Hepatocyte (in vitro differentiated cells): Measurements from ENCODE around the gene PIK3C2G. TPM values are rescaled to one million over a fixed set of nuclear protein-coding genes. Genes with fewer than 3 reads are reported as not detected.

Experiments used
- DNase-seq: peaks from one replicate; pipeline ENCODE4 v3.0.0-alpha.2; 2016; ENCODE audit warnings: low spot score
- H2AFZ ChIP-seq: fragments of 200-600 bp; sonication (generic); 2 replicates; pipeline ENCODE4 v1.6.0; 2016; ENCODE audit warnings: antibody characterized with exemption, mild to moderate bottlenecking
- H3K27ac ChIP-seq: fragments of 200-600 bp; sonication (generic); 2 replicates; pipeline ENCODE4 v1.5.1; 2016; ENCODE audit warnings: mild to moderate bottlenecking
- H3K27me3 ChIP-seq: fragments of 200-600 bp; sonication (generic); 2 replicates; pipeline ENCODE4 v1.6.1; 2016
- H3K36me3 ChIP-seq: fragments of 200-600 bp; sonication (generic); replicated peaks from 2 replicates; pipeline ENCODE4 v1.5.1; 2016; ENCODE audit warnings: low read depth; ENCODE audit not compliant: insufficient read depth
- H3K4me1 ChIP-seq: fragments of 200-600 bp; sonication (generic); 2 replicates; pipeline ENCODE4 v1.5.1; 2016; ENCODE audit warnings: mild to moderate bottlenecking, moderate library complexity; ENCODE audit not compliant: insufficient read depth
- H3K4me2 ChIP-seq: fragments of 200-600 bp; sonication (generic); 2 replicates; pipeline ENCODE4 v1.6.0; 2016
- H3K4me3 ChIP-seq: fragments of 200-600 bp; sonication (generic); 2 replicates; pipeline ENCODE4 v1.5.1; 2016; ENCODE audit warnings: mild to moderate bottlenecking
- H3K79me2 ChIP-seq: fragments of 200-600 bp; sonication (generic); 2 replicates; pipeline ENCODE4 v1.6.0; 2017; ENCODE audit warnings: mild to moderate bottlenecking
- H3K9me2 ChIP-seq: fragments of 200-600 bp; sonication (generic); replicated peaks from 2 replicates; pipeline ENCODE4 v1.6.0; 2017; ENCODE audit warnings: mild to moderate bottlenecking; ENCODE audit not compliant: insufficient read depth
- H3K9me3 ChIP-seq: fragments of 200-600 bp; sonication (generic); 2 replicates; pipeline ENCODE4 v1.5.1; 2016; ENCODE audit warnings: low read depth, mild to moderate bottlenecking
- H4K20me1 ChIP-seq: fragments of 200-600 bp; sonication (generic); 2 replicates; pipeline ENCODE4 v1.6.0; 2016; ENCODE audit warnings: mild to moderate bottlenecking; ENCODE audit not compliant: insufficient read depth, poor library complexity, severe bottlenecking
- CTCF ChIP-seq: fragments of 200-600 bp; sonication (generic); IDR thresholded peaks from 2 replicates; pipeline ENCODE4 v1.5.1; 2016; ENCODE audit warnings: antibody characterized with exemption, mild to moderate bottlenecking; ENCODE audit not compliant: poor library complexity
- EZH2 ChIP-seq: fragments of 200-600 bp; sonication (generic); IDR thresholded peaks from 2 replicates; pipeline ENCODE4 v1.6.1; 2016; ENCODE audit warnings: antibody characterized with exemption, mild to moderate bottlenecking, borderline replicate concordance
- EZH2phosphoT487 ChIP-seq: fragments of 200-600 bp; sonication (generic); IDR thresholded peaks from one replicate; pipeline ENCODE4 v1.6.1; 2018; ENCODE audit warnings: antibody characterized with exemption, mild to moderate bottlenecking, low read depth, moderate library complexity; ENCODE audit not compliant: unreplicated experiment, severe bottlenecking
- WGBS: methylation state at CpG from one replicate; pipeline ENCODE4 v1.1.6; 2016; ENCODE audit warnings: low lambda C conversion rate; ENCODE audit errors: missing lambda C conversion rate; 5-methylcytosine and 5-hydroxymethylcytosine counted together
- polyA plus RNA-seq: library from polyadenylated mRNA; unstranded; fragments of >200 nt; fragmentation: Nextera tagmentation; extraction: Ambion mirVana; gene quantifications from 2 replicates; pipeline ENCODE4 v1.2.1, GENCODE V29; 2016
- total RNA-seq: library from RNA; depleted of rRNA; stranded (reverse); fragments of >200 nt; gene quantifications from 2 replicates; pipeline ENCODE4 v1.2.3, GENCODE V29; 2014

PIK3C2G gene
- total and polyA plus RNA-seq, 2 experiments from 2014 or later = 3.5 to 6.7 TPM

- no peak overlapping the region for H3K27ac ChIP-seq
- H3K9me3 ChIP-seq = no peaks in the 10 kb centered on the region
- TF ChIP-seq EZH2 (no peak), EZH2phosphoT487 (no peak), CTCF (no peak)
- no peaks in the 10 kb centered on the region for H3K36me3 ChIP-seq
- no peak overlapping the region for H3K4me2 ChIP-seq
- H4K20me1 ChIP-seq = no peaks in the 10 kb centered on the region
- H3K4me1 ChIP-seq = no peaks in the 10 kb centered on the region
- H3K4me3 ChIP-seq = no peak overlapping the region
- no peak for DNase-seq
- no peaks in the 10 kb centered on the region for H3K27me3 ChIP-seq
- no peaks in the 10 kb centered on the region for H3K79me2 ChIP-seq
- no peak overlapping the region for H2AFZ ChIP-seq
- 64% methylated on average over 1 of the region's 1 CpG for WGBS
- no peaks in the 10 kb centered on the region for H3K9me2 ChIP-seq
These were observed 303.0 kb downstream of the PIK3C2G start for GRCh38 chr12:18564306-18564705.

GRCh38 chr12:18567787-18568186, 306.5 kb downstream of the PIK3C2G start:
- 74% methylated on average over 2 of the region's 2 CpGs for WGBS
- Histone ChIP-seq H3K36me3 (no peaks in the 10 kb centered on the region), H3K4me2 (no peak overlapping the region), H3K27ac (no peak overlapping the region), H4K20me1 (no peaks in the 10 kb centered on the region), H3K4me1 (no peaks in the 10 kb centered on the region), H3K79me2 (no peaks in the 10 kb centered on the region), H3K9me2 (no peaks in the 10 kb centered on the region), H3K9me3 (no peaks in the 10 kb centered on the region), H3K4me3 (no peak overlapping the region), H3K27me3 (no peaks in the 10 kb centered on the region), H2AFZ (no peak overlapping the region)
- TF ChIP-seq EZH2 = no peak
- no peak for TF ChIP-seq EZH2phosphoT487
- no peak for TF ChIP-seq CTCF
- no peak for DNase-seq

GRCh38 chr12:18570543-18570942, 309.2 kb downstream of the PIK3C2G start:
- Histone ChIP-seq H3K27ac (no peak overlapping the region), H4K20me1 (no peaks in the 10 kb centered on the region), H3K4me3 (no peak overlapping the region), H3K9me2 (no peaks in the 10 kb centered on the region), H3K4me2 (no peak overlapping the region), H3K79me2 (no peaks in the 10 kb centered on the region), H2AFZ (no peak overlapping the region), H3K36me3 (no peaks in the 10 kb centered on the region), H3K27me3 (no peaks in the 10 kb centered on the region), H3K4me1 (no peaks in the 10 kb centered on the region), H3K9me3 (no peaks in the 10 kb centered on the region)
- WGBS = 94% methylated on average over 4 of the region's 4 CpGs
- DNase-seq = no peak
- no peak for TF ChIP-seq EZH2phosphoT487
- no peak for TF ChIP-seq CTCF
- no peak for TF ChIP-seq EZH2
